BLaER1 treated with 17β-estradiol and CSF1 and Interleukin-3, amounts not matched to agents 10 nM and 100 nM (cell line): ENCODE measurements around the gene ATRX.
"Not testable (repeated sequence)": the region's sequence is repeated elsewhere in the genome, so short reads cannot be mapped to it uniquely, and the experiment has no call there.

Experiments used
- H3K27ac ChIP-seq, 11 experiments: shearing (Covaris generic); formaldehyde crosslinking; 2 replicates each; pipeline ENCODE4 v1.8.1; 2022
- H3K27me3 ChIP-seq, 11 experiments: shearing (Covaris generic); formaldehyde crosslinking; 2 replicates each; pipeline ENCODE4 v1.8.1; 2022
- H3K36me3 ChIP-seq, 11 experiments: shearing (Covaris generic); formaldehyde crosslinking; 2 replicates each; pipeline ENCODE4 v1.8.1; 2022
- H3K4me1 ChIP-seq, 10 experiments: shearing (Covaris generic); formaldehyde crosslinking; 2 replicates each; pipeline ENCODE4 v1.8.1; 2022
- H3K4me2 ChIP-seq, 11 experiments: shearing (Covaris generic); formaldehyde crosslinking; 2 replicates each; pipeline ENCODE4 v1.8.1; 2022
- H3K4me3 ChIP-seq, 10 experiments: shearing (Covaris generic); formaldehyde crosslinking; 2 replicates each; pipeline ENCODE4 v1.8.1; 2022
- H3K9ac ChIP-seq, 11 experiments: shearing (Covaris generic); formaldehyde crosslinking; 2 replicates each; pipeline ENCODE4 v1.8.1; 2022
- H3K9me3 ChIP-seq, 11 experiments: shearing (Covaris generic); formaldehyde crosslinking; replicated peaks in 1 of 11; 2 replicates each; pipeline ENCODE4 v1.8.1; 2022
- H4K20me1 ChIP-seq, 11 experiments: shearing (Covaris generic); formaldehyde crosslinking; 2 replicates each; pipeline ENCODE4 v1.8.1; 2022
- Cebpa-rat ChIP-seq, 11 experiments: shearing (Covaris generic); IDR thresholded peaks; 2 replicates each; pipeline ENCODE4 v1.8.1; 2022

Gene ATRX

GRCh38 chrX:77793946-77794345, 7.9 kb upstream of the ATRX start:
- H3K9me3 ChIP-seq, result peaks cover 0 to 15% (median 5%) of the 10 kb centered on the region in 11 experiments; a peak in 8 of 22 replicates
- H3K4me2 ChIP-seq, result no peak overlapping the region
- H4K20me1 ChIP-seq, result no peaks in the 10 kb centered on the region
- H3K27me3 ChIP-seq, result peaks cover 0 to 29% (median 18%) of the 10 kb centered on the region in 11 experiments; a peak in 16 of 22 replicates
- no peak for TF ChIP-seq Cebpa-rat (IDR thresholded peaks at IDR 0.05)
- no peak overlapping the region for H3K9ac ChIP-seq
- no peak overlapping the region for H3K27ac ChIP-seq
- no peak overlapping the region for H3K4me3 ChIP-seq
- no peaks in the 10 kb centered on the region for H3K36me3 ChIP-seq
- H3K4me1 ChIP-seq, result no peaks in the 10 kb centered on the region

GRCh38 chrX:77788050-77788449, 2.0 kb upstream of the ATRX start:
- peaks cover 0 to 9% (median 5%) of the 10 kb centered on the region in 11 experiments; a peak in 6 of 22 replicates for H3K9me3 ChIP-seq
- H3K9ac ChIP-seq, result no peak overlapping the region
- peaks cover 0 to 10% (median 5%) of the 10 kb centered on the region in 10 experiments; a peak in 9 of 20 replicates for H3K4me1 ChIP-seq
- H3K4me2 ChIP-seq, result peak overlapping the region in 2 of 11 experiments; percentile 1 to 11; a peak in 3 of 22 replicates
- H3K27ac ChIP-seq, result no peak overlapping the region
- H3K4me3 ChIP-seq, result no peak overlapping the region
- H3K27me3 ChIP-seq, result peaks cover 12 to 51% (median 41%) of the 10 kb centered on the region in 11 experiments; a peak in 19 of 22 replicates
- TF ChIP-seq Cebpa-rat (IDR thresholded peaks at IDR 0.05), result no peak
- peaks cover 8 to 22% (median 19%) of the 10 kb centered on the region in 11 experiments; a peak in 17 of 22 replicates for H4K20me1 ChIP-seq
- no peaks in the 10 kb centered on the region; a peak in 2 of 22 replicates for H3K36me3 ChIP-seq

GRCh38 chrX:77786365-77786680, 307 bp upstream of the ATRX start:
- H3K36me3 ChIP-seq, result peaks cover 0 to 4% (median 0%) of the 10 kb centered on the region in 11 experiments; a peak in 3 of 22 replicates
- H3K27ac ChIP-seq, result peak overlapping the region; percentile 94 to 98 (median 97)

GRCh38 chrX:77779695-77780094, 6.3 kb downstream of the ATRX start:
- H3K36me3 ChIP-seq, result peaks cover 0 to 11% (median 6%) of the 10 kb centered on the region in 11 experiments; a peak in 9 of 22 replicates
- TF ChIP-seq Cebpa-rat (IDR thresholded peaks at IDR 0.05), result no peak
- no peak overlapping the region for H3K4me3 ChIP-seq
- H3K27me3 ChIP-seq, result peaks cover 0 to 15% (median 5%) of the 10 kb centered on the region in 11 experiments; a peak in 9 of 22 replicates
- peaks cover 0 to 14% (median 4%) of the 10 kb centered on the region in 11 experiments; a peak in 6 of 22 replicates for H3K9me3 ChIP-seq
- no peak overlapping the region for H3K9ac ChIP-seq
- peaks cover 0 to 47% (median 0%) of the 10 kb centered on the region in 10 experiments; a peak in 6 of 20 replicates for H3K4me1 ChIP-seq
- no peak overlapping the region for H3K27ac ChIP-seq
- peak overlapping the region in 2 of 11 experiments; percentile 0 to 42; a peak in 2 of 22 replicates for H3K4me2 ChIP-seq
- peaks cover 60 to 100% (median 98%) of the 10 kb centered on the region in 11 experiments for H4K20me1 ChIP-seq

More at GRCh38 chrX:77786365-77786680, 307 bp upstream of the ATRX start:
- Histone ChIP-seq H3K4me3 (peak overlapping the region; percentile 62 to 77 (median 70)), H3K27me3 (peaks cover 12 to 49% (median 38%) of the 10 kb centered on the region in 11 experiments; a peak in 19 of 22 replicates), H3K9me3 (peaks cover 0 to 5% (median 0%) of the 10 kb centered on the region in 11 experiments; a peak in 2 of 22 replicates), H3K9ac (peak overlapping the region; percentile 93 to 98 (median 97)), H3K4me1 (peaks cover 0 to 19% (median 7%) of the 10 kb centered on the region in 10 experiments; a peak in 9 of 20 replicates), H3K4me2 (peak overlapping the region; percentile 36 to 65 (median 55); a peak in 19 of 22 replicates), H4K20me1 (peaks cover 15 to 39% (median 36%) of the 10 kb centered on the region in 11 experiments; a peak in 20 of 22 replicates)
- no peak for TF ChIP-seq Cebpa-rat (IDR thresholded peaks at IDR 0.05)

- peak overlapping the region in 1 of 11 experiments; percentile 35; a peak in 1 of 22 replicates for H3K27ac ChIP-seq
- H3K9me3 ChIP-seq, result peaks cover 0 to 44% (median 19%) of the 10 kb centered on the region in 11 experiments; a peak in 11 of 22 replicates
- H3K27me3 ChIP-seq, result peaks cover 0 to 22% (median 8%) of the 10 kb centered on the region in 11 experiments; a peak in 9 of 22 replicates
- TF ChIP-seq Cebpa-rat (IDR thresholded peaks at IDR 0.05), result no peak
- peaks cover 0 to 12% (median 8%) of the 10 kb centered on the region in 11 experiments; a peak in 11 of 22 replicates for H3K36me3 ChIP-seq
- peak overlapping the region in 4 of 11 experiments; percentile 11 to 29 (median 26); a peak in 3 of 22 replicates for H3K4me2 ChIP-seq
- H3K4me3 ChIP-seq, result no peak overlapping the region
- H3K9ac ChIP-seq, result no peak overlapping the region
- peaks cover 0 to 28% (median 0%) of the 10 kb centered on the region in 10 experiments; a peak in 5 of 20 replicates for H3K4me1 ChIP-seq
- H4K20me1 ChIP-seq, result peaks cover 67 to 100% (median 95%) of the 10 kb centered on the region in 11 experiments
Observed at GRCh38 chrX:77776659-77777058, 9.4 kb downstream of the ATRX start.

GRCh38 chrX:77771601-77772000, 14.4 kb downstream of the ATRX start:
- Histone ChIP-seq H3K9me3 (peaks cover 0 to 63% (median 30%) of the 10 kb centered on the region in 11 experiments; a peak in 17 of 22 replicates), H3K4me3 (no peak overlapping the region), H3K4me2 (no peak overlapping the region), H3K27ac (no peak overlapping the region), H3K27me3 (peaks cover 3 to 59% (median 47%) of the 10 kb centered on the region in 11 experiments; a peak in 18 of 22 replicates), H4K20me1 (peaks cover 46 to 95% (median 84%) of the 10 kb centered on the region in 11 experiments), H3K36me3 (peaks cover 0 to 18% (median 8%) of the 10 kb centered on the region in 11 experiments; a peak in 10 of 22 replicates), H3K4me1 (peaks cover 0 to 22% (median 0%) of the 10 kb centered on the region in 10 experiments; a peak in 5 of 20 replicates), H3K9ac (no peak overlapping the region)
- TF ChIP-seq Cebpa-rat (IDR thresholded peaks at IDR 0.05), result no peak

GRCh38 chrX:77768787-77769186, 17.2 kb downstream of the ATRX start:
- H3K36me3 ChIP-seq, result peaks cover 0 to 25% (median 8%) of the 10 kb centered on the region in 11 experiments; a peak in 10 of 22 replicates
- H3K27ac ChIP-seq, result no peak overlapping the region
- H3K4me2 ChIP-seq, result peak overlapping the region in 1 of 11 experiments; percentile 6; a peak in 1 of 22 replicates
- no peak for TF ChIP-seq Cebpa-rat (IDR thresholded peaks at IDR 0.05)
- H3K4me1 ChIP-seq, result peaks cover 0 to 15% (median 0%) of the 10 kb centered on the region in 10 experiments; a peak in 1 of 20 replicates
- no peak overlapping the region for H3K9ac ChIP-seq
- H4K20me1 ChIP-seq, result peaks cover 42 to 82% (median 66%) of the 10 kb centered on the region in 11 experiments; a peak in 21 of 22 replicates
- no peak overlapping the region for H3K4me3 ChIP-seq
- H3K27me3 ChIP-seq, result peaks cover 3 to 70% (median 61%) of the 10 kb centered on the region in 11 experiments; a peak in 19 of 22 replicates
- peaks cover 0 to 65% (median 23%) of the 10 kb centered on the region in 11 experiments; a peak in 17 of 22 replicates for H3K9me3 ChIP-seq

- Histone ChIP-seq H3K9me3 (peaks cover 0 to 44% (median 17%) of the 10 kb centered on the region in 11 experiments; a peak in 17 of 22 replicates), H3K36me3 (peaks cover 0 to 26% (median 7%) of the 10 kb centered on the region in 11 experiments; a peak in 10 of 22 replicates), H3K4me1 (peaks cover 0 to 15% (median 0%) of the 10 kb centered on the region in 10 experiments; a peak in 1 of 20 replicates), H4K20me1 (peaks cover 31 to 72% (median 53%) of the 10 kb centered on the region in 11 experiments; a peak in 21 of 22 replicates), H3K27me3 (peaks cover 7 to 80% (median 63%) of the 10 kb centered on the region in 11 experiments)
- H3K4me3 ChIP-seq, H3K4me2 ChIP-seq, H3K27ac ChIP-seq, H3K9ac ChIP-seq: not testable (repeated sequence)
Observed at GRCh38 chrX:77766212-77766611, 19.8 kb downstream of the ATRX start.

GRCh38 chrX:77755561-77755960, 30.5 kb downstream of the ATRX start:
- Histone ChIP-seq H3K4me1 (no peaks in the 10 kb centered on the region), H3K36me3 (peaks cover 0 to 47% (median 20%) of the 10 kb centered on the region in 11 experiments; a peak in 18 of 22 replicates), H3K27ac (no peak overlapping the region)

GRCh38 chrX:77753942-77754341, 32.1 kb downstream of the ATRX start:
- H4K20me1 ChIP-seq, result peaks cover 0 to 20% (median 4%) of the 10 kb centered on the region in 11 experiments; a peak in 10 of 22 replicates
- H3K9me3 ChIP-seq, result peaks cover 51 to 83% (median 78%) of the 10 kb centered on the region in 11 experiments
- not testable (repeated sequence) for H3K9ac ChIP-seq, H3K27ac ChIP-seq, H3K4me1 ChIP-seq, H3K4me3 ChIP-seq, H3K4me2 ChIP-seq
- H3K36me3 ChIP-seq, result peaks cover 0 to 45% (median 20%) of the 10 kb centered on the region in 11 experiments; a peak in 18 of 22 replicates
- H3K27me3 ChIP-seq, result peaks cover 43 to 88% (median 72%) of the 10 kb centered on the region in 11 experiments; a peak in 21 of 22 replicates

More at GRCh38 chrX:77755561-77755960, 30.5 kb downstream of the ATRX start:
- Histone ChIP-seq H4K20me1 (peaks cover 0 to 11% (median 4%) of the 10 kb centered on the region in 11 experiments; a peak in 7 of 22 replicates), H3K27me3 (peaks cover 43 to 85% (median 71%) of the 10 kb centered on the region in 11 experiments), H3K4me2 (no peak overlapping the region), H3K4me3 (no peak overlapping the region), H3K9ac (no peak overlapping the region), H3K9me3 (peaks cover 51 to 88% (median 80%) of the 10 kb centered on the region in 11 experiments)
- no peak for TF ChIP-seq Cebpa-rat (IDR thresholded peaks at IDR 0.05)
